GM12872 (cell line): ENCODE measurements around the gene FASTK.

ENCODE experiments used
- CTCF ChIP-seq: IDR thresholded peaks from 3 replicates; pipeline ENCODE4 v1.5.1; 2011; ENCODE audit warnings: low read depth, mild to moderate bottlenecking, low read length, moderate library complexity; ENCODE audit not compliant: insufficient read depth

The FASTK gene

DNA sequence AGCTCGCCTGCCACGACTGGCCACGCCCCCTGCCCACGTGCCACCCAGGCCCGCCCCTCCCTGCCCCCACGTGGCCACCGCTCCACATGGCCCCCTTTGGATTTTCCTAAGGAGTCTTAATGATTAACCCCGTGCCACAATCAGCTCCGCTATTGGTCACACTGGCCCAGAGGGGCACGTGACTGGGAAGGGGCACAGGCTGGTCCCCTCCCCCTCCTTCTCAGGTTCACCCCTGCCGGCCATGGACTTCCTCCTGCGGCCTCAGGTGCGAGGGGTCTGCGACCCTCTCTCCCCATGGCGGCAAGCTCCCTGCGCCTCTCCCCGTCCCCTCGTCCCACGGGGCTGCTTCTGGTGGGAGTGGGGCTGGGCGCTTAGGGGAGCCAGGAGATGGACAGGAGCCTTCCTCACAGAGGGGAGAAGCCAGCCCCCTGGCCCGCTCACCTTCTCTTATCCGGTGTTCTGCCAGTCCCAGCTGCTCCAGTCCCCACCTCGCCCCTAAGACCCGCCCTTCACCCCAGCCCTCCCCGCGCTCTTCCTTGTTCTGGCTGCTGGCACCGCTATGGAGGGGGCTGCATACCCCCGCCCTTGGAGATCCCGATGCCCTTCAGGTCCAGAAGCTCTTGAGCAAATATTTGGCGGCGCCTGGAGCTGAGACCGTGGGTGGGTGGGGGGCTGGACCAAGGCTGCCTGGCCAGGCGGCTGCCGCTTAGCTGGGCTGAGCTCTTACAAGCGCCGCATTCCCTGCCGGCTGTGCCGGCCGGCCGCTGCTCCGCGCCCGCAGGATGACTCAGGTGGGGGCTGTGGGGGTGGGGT, 18.0 kb downstream of the FASTK start:
- no peak for TF ChIP-seq CTCF

- no peak for TF ChIP-seq CTCF
Measured at GRCh38 chr7:151062111-151062398, 18.6 kb downstream of the FASTK start.

DNA sequence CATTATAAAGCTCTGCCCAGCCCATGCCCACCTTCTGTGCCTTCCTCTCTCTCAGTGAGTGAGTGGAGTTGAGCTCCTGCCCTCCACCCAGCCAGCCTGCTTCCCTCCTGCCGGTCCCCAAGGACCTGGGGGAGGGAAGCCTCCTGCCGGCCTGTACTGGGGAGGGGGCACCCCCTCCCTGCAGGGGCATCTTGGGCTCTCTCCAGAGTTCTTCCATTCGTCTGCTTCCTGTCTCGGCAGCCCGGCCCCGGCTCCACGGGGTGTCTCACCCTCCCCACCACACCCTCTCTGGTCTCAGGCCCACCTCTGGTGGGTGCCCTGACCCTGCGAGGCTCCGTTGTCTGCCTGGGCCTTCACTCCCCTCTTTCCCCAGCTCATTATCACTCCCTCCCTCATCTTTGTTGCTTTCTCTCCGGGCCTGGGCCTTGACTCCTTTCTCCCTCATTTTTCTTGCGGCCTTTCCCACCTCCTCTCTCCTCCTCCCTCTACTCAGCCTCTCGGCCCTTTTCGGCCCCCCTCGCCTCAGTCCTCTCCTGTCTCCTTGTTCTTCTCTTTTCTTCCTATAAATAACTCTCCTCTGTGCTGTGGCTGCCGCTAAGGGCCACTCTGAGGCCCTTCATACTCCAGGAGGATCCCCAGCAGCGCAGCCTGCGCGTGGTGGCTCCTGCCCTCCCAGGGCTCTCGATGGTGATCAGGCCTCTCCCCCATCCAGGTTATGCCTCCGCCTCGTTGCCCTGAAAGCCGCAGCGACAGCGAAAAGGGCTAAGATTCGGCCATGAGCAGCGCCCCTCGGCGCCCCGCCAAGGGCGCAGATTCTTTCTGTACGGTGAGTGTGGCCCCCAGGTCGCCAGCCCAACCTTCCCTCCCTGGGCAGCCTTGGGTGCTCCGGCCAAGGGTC, 19.1 kb downstream of the FASTK start:
- no peak for TF ChIP-seq CTCF

DNA sequence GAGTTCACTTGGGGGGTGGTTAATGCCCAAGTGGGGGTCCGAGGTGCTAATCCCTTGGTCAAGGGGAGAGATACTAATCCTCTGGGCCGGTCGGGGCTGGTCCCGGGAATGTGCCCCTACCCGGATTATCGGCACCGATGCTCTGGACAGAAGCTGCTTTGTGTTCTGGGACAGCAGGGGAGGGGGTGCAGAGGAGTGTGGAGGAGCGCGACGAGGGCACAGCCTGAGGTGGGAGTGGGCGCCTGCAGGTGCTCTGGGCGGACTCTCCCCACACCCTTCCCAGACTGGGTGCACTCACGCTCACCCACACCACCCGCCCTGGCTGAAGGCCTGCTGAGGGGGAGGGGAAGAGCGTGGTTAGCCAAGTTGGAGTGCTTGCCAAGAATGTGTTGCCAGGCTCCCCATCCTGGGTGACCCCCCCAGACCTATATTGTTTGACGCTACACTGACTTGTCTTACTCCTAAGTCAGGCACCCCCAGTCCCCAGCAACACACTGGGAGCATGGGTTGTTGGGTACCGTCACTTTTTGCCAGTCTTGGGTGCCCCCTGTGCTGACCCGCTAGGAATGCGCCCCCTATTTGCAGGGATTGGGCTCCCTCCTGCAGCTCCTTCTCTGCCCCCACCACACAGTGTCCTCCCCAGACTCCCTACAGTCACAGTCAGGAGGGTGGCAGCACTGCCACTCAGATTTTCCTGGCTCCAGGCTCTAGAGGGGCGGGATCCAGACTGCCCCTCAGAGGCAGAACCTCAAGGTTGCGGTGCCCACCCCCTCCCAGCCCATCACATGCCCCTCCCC, 20.0 kb downstream of the FASTK start:
- TF ChIP-seq CTCF = peak; percentile 25; the same call in 1 of the 3 replicates

DNA sequence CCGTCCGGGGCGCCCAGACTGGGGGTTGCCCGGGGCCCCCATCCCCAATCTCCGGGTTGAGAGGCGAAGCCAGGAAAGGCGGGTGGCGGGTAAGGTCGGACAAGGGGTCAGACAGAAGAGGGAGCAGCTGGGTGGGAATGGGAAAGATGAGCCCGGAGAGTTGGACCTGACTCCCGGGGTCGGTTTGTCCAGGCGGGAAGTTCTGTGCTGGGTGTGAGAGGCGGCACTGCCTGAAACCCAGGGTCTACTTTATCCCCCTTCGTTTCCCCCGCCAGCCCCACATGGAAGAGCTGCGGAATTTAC, 20.5 kb downstream of the FASTK start:
- TF ChIP-seq CTCF = no peak

- peak; percentile 65 for TF ChIP-seq CTCF
Measured at GRCh38 chr7:151059367-151060112, 21.1 kb downstream of the FASTK start, which contains the start of gene SLC4A2. Gene SLC4A2, plus strand, starts transcription at chr7:151059589. Its CDS starts 2,399 bp downstream, at chr7:151061988.
